A549 treated with dexamethasone at 1 μM for 4 hours (cell line): ENCODE results near the gene POP7. TPM values are rescaled to one million over a fixed set of nuclear protein-coding genes. Genes with fewer than 3 reads are reported as not detected.

Experiments used
- total RNA-seq: library from RNA; stranded (reverse); fragments of 200-300 nt; extraction: Qiagen RNA extraction; gene quantifications from 5 replicates; pipeline ENCODE4 v1.2.3, GENCODE V29; 2022

Gene POP7
- total RNA-seq, result 69.0 to 94.3 TPM (median 86.0 TPM) in 5 replicates

GRCh38 chr7:100705753-100706671, at the start of gene POP7:
POP7 (plus strand) TSS chr7:100706121; CDS start chr7:100706831, 710 bp downstream.

DNA sequence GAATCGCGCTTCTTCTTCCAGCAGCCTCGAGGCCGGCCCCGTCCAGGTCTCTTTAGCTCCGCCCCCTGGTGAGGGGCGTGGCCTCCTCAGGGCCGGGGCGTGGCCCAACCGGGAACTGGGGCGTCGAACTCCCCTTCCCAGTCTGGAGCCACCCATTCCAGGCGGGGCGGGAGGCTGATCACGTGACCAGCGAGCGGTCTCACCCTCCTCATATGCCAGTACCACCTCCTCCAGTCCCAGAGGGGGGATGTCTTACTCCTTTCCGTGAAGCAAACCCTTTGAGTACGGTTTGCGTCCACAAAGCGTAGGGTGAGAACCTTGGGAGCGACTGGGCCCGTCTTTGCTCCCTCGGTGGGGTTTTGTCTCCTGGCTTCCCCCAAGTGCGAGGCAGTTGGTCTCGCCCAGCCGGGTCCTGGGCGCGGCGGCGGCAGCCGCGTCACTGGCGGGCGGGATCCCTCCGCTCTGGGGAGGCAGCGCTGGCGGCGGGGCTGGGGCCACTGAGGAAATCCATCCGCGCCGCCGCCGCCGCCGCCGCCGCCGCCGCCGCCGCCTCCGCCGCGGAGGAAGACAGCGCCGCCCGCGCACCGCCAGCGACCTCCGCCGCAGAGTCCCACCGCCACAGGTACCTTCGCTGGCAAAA, 32.5 kb upstream of the POP7 start, which contains the start of gene GNB2:
Gene GNB2 (plus strand): TSS at position 439 of the 640 bp plus-strand sequence. CDS start 2,526 bp downstream, outside the sequence.

GRCh38 chr7:100694098-100694745, 11.7 kb upstream of the POP7 start, which contains the start of gene GIGYF1:
GIGYF1 (minus strand) TSS chr7:100694250; CDS start chr7:100688238, 6,012 bp downstream.

DNA sequence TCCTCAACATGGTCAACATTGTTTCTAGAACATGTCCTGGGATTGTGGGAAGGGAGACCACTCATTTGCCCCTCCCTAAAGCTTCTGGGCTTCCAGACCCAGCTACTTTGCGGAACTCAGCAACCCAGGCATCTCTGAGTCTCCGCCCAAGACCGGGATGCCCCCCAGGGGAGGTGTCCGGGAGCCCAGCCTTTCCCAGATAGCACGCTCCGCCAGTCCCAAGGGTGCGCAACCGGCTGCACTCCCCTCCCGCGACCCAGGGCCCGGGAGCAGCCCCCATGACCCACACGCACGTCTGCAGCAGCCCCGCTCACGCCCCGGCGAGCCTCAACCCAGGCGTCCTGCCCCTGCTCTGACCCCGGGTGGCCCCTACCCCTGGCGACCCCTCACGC, 14.4 kb downstream of the POP7 start, which contains the start of gene EPO:
Gene EPO (plus strand): TSS at position 190 of the 392 bp plus-strand sequence. CDS start 513 bp downstream, outside the sequence.

Other genes starting within 250 kb of the POP7 start
- gene SPACDR, start 241.9 kb upstream of the POP7 start, total RNA-seq, result 0.47 to 1.1 TPM (median 0.89 TPM) in 5 replicates
- 49.8 to 72.0 TPM (median 61.8 TPM) in 5 replicates for gene TSC22D4, start 226.9 kb upstream of the POP7 start, total RNA-seq
- gene NYAP1, start 222.2 kb upstream of the POP7 start, total RNA-seq, result 3.9 to 7.8 TPM (median 6.4 TPM) in 5 replicates
- 29.4 to 57.4 TPM (median 50.2 TPM) in 5 replicates for gene AGFG2, start 166.9 kb upstream of the POP7 start, total RNA-seq
- 0.32 to 0.66 TPM (median 0.38 TPM) in 4 of 5 replicates, not detected in the other for gene SAP25, start 132.2 kb upstream of the POP7 start, total RNA-seq
- 10.2 to 19.5 TPM (median 15.7 TPM) in 5 replicates for gene LRCH4, start 120.0 kb upstream of the POP7 start, total RNA-seq
- gene FBXO24, start 119.8 kb upstream of the POP7 start, total RNA-seq, result 0.10 to 0.33 TPM (median 0.25 TPM) in 5 replicates
- gene PCOLCE, start 103.8 kb upstream of the POP7 start, total RNA-seq, result 6.8 to 10.9 TPM (median 8.8 TPM) in 5 replicates
- 15.5 to 21.8 TPM (median 20.2 TPM) in 5 replicates for gene MOSPD3, start 93.6 kb upstream of the POP7 start, total RNA-seq
- 1.9 to 2.7 TPM (median 2.4 TPM) in 5 replicates for gene TFR2, start 64.6 kb upstream of the POP7 start, total RNA-seq
- not detected in 5 replicates for gene ACTL6B, start 49.7 kb upstream of the POP7 start, total RNA-seq
- 159 to 275 TPM (median 264 TPM) in 5 replicates for gene GNB2, start 32.4 kb upstream of the POP7 start, total RNA-seq
- gene GIGYF1, start 11.9 kb upstream of the POP7 start, total RNA-seq, result 8.9 to 19.9 TPM (median 15.2 TPM) in 5 replicates
- gene EPO, start 14.3 kb downstream of the POP7 start, total RNA-seq, result 0.06 TPM in 1 of 5 replicates, not detected in the others
- not detected in 5 replicates for gene ZAN, start 27.5 kb downstream of the POP7 start, total RNA-seq
- 31.6 to 48.8 TPM (median 47.8 TPM) in 5 replicates for gene EPHB4, start 121.4 kb downstream of the POP7 start, total RNA-seq
- gene SLC12A9, start 146.6 kb downstream of the POP7 start, total RNA-seq, result 10.0 to 15.5 TPM (median 12.9 TPM) in 5 replicates
- gene TRIP6, start 161.3 kb downstream of the POP7 start, total RNA-seq, result 38.6 to 50.0 TPM (median 46.4 TPM) in 5 replicates
- 107 to 156 TPM (median 148 TPM) in 5 replicates for gene SRRT, start 169.0 kb downstream of the POP7 start, total RNA-seq
- gene UFSP1, start 183.6 kb downstream of the POP7 start, total RNA-seq, result 3.9 to 6.1 TPM (median 4.5 TPM) in 5 replicates
- gene ACHE, start 189.8 kb downstream of the POP7 start, total RNA-seq, result 1.6 to 3.3 TPM (median 2.6 TPM) in 5 replicates
- gene MUC3A, start 243.4 kb downstream of the POP7 start, total RNA-seq, result 13.2 to 27.0 TPM (median 23.2 TPM) in 5 replicates